ENCODE measurements around the gene UNC45B. TPM values are rescaled to one million over a fixed set of nuclear protein-coding genes. Genes with fewer than 3 reads are reported as not detected.

The UNC45B gene
- polyA plus RNA-seq, 1 donor from 2014 or later, result not detected

DNA sequence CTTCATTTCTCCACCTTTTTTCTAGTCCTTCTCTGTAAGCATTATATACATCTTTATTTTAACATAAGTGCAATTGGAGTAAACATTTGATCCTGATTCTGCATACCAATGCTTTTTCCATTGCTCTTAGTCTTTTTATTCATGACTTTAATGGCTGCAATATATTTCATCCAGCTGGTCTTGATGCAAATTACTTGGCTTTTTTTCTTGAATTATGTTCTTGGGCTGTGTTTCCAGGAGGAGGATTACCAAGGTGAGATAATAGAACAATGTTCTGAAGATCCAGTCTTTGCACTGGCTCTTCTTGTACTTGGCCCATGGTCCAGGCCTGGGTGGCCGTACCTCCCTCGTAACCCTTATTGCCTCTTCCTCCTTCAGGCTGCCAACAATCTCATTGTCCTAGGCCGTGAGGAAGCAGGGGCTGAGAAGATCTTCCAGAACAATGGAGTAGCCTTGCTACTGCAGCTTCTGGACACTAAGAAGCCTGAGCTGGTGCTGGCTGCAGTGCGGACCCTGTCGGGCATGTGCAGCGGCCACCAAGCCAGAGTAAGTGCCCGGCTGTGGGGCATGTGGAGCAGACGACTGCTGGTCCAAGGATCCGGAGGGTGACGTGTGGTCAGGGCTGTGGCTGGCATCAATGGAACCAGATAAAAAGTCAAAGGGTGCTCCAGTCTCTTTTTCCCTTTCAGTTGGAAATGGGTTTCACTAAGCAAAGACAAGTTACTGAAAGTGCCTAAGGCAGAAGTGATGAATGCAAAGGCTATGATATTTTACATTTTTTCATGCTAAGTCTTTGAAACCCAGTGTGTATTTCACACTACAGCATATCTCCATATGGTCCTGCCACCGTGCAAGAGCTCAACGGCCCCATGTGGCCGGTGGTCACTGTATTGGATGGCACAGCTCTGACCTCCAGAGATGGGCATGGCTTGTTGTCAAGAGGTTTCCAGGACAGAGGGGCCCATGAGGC is 6.9 kb downstream of the UNC45B start:
- no peaks in the 10 kb centered on the region for H4K20me1 ChIP-seq (ENCODE audit: insufficient read depth)
- no peaks in the 10 kb centered on the region for H3K9me2 ChIP-seq (ENCODE audit: insufficient read depth, low read length)
- no peak overlapping the region for H2AFZ ChIP-seq (ENCODE audit: low read depth, low read length)
- H3K79me2 ChIP-seq (replicated peaks; ENCODE audit: insufficient read depth, low read length), result no peaks in the 10 kb centered on the region
- TF ChIP-seq, protein P1, sequence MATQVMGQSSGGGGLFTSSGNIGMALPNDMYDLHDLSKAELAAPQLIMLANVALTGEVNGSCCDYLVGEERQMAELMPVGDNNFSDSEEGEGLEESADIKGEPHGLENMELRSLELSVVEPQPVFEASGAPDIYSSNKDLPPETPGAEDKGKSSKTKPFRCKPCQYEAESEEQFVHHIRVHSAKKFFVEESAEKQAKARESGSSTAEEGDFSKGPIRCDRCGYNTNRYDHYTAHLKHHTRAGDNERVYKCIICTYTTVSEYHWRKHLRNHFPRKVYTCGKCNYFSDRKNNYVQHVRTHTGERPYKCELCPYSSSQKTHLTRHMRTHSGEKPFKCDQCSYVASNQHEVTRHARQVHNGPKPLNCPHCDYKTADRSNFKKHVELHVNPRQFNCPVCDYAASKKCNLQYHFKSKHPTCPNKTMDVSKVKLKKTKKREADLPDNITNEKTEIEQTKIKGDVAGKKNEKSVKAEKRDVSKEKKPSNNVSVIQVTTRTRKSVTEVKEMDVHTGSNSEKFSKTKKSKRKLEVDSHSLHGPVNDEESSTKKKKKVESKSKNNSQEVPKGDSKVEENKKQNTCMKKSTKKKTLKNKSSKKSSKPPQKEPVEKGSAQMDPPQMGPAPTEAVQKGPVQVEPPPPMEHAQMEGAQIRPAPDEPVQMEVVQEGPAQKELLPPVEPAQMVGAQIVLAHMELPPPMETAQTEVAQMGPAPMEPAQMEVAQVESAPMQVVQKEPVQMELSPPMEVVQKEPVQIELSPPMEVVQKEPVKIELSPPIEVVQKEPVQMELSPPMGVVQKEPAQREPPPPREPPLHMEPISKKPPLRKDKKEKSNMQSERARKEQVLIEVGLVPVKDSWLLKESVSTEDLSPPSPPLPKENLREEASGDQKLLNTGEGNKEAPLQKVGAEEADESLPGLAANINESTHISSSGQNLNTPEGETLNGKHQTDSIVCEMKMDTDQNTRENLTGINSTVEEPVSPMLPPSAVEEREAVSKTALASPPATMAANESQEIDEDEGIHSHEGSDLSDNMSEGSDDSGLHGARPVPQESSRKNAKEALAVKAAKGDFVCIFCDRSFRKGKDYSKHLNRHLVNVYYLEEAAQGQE (IDR thresholded peaks at IDR 0.05; ENCODE audit: borderline replicate concordance), result no peak
- TF ChIP-seq MXI1 (conservative IDR thresholded peaks at IDR 0.05; ENCODE audit: poor library complexity, severe bottlenecking) (no peak), RAD21 (conservative IDR thresholded peaks at IDR 0.05) (no peak), EZH2 (IDR thresholded peaks at IDR 0.05; ENCODE audit: borderline replicate concordance, insufficient read depth, low read length, poor library complexity, severe bottlenecking) (no peak), POLR2AphosphoS5 (IDR thresholded peaks at IDR 0.05) (no peak), EP300 (conservative IDR thresholded peaks at IDR 0.05; ENCODE audit: poor library complexity, severe bottlenecking) (no peak), TAF1 (IDR thresholded peaks at IDR 0.05; ENCODE audit: low read depth) (no peak), SMC3 (conservative IDR thresholded peaks at IDR 0.05; ENCODE audit: poor library complexity) (no peak)
- TF ChIP-seq, protein P2, sequence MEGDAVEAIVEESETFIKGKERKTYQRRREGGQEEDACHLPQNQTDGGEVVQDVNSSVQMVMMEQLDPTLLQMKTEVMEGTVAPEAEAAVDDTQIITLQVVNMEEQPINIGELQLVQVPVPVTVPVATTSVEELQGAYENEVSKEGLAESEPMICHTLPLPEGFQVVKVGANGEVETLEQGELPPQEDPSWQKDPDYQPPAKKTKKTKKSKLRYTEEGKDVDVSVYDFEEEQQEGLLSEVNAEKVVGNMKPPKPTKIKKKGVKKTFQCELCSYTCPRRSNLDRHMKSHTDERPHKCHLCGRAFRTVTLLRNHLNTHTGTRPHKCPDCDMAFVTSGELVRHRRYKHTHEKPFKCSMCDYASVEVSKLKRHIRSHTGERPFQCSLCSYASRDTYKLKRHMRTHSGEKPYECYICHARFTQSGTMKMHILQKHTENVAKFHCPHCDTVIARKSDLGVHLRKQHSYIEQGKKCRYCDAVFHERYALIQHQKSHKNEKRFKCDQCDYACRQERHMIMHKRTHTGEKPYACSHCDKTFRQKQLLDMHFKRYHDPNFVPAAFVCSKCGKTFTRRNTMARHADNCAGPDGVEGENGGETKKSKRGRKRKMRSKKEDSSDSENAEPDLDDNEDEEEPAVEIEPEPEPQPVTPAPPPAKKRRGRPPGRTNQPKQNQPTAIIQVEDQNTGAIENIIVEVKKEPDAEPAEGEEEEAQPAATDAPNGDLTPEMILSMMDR (IDR thresholded peaks at IDR 0.05; ENCODE audit: poor library complexity, severe bottlenecking), result no peak
- no peak overlapping the region for H3K4me2 ChIP-seq (ENCODE audit: low read length)
- no peak overlapping the region for H3K27ac ChIP-seq (ENCODE audit: low read length)
- H3K9me3 ChIP-seq (ENCODE audit: low read length), result no peaks in the 10 kb centered on the region
- no peaks in the 10 kb centered on the region for H3K27me3 ChIP-seq (ENCODE audit: insufficient read depth, low read depth, low read length)
- H3K9ac ChIP-seq (ENCODE audit: low read length), result no peak overlapping the region
- H3K36me3 ChIP-seq (ENCODE audit: insufficient read depth, low read length), result no peaks in the 10 kb centered on the region
- H3F3A ChIP-seq (ENCODE audit: insufficient read depth, low read length, poor library complexity, severe bottlenecking), result no peaks in the 10 kb centered on the region
- no peak overlapping the region for H3K4me3 ChIP-seq (ENCODE audit: low read length)

DNA sequence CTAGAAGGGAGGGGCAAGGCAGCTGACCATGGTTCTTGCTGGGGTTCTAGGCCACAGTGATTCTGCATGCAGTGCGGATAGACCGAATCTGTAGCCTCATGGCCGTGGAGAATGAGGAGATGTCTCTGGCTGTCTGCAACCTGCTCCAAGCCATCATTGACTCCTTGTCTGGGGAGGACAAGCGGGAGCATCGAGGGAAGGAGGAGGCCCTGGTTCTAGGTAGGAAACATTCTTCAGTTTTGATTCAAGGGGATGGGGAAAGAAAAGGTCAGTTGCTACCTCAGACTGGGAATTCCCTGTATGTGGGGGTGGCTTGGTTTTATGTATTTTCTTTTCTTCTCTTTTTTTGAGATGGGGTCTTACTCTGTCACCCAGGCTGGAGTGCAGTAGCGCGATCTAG is 7.6 kb downstream of the UNC45B start:
- no peaks in the 10 kb centered on the region for H3K9me2 ChIP-seq (ENCODE audit: insufficient read depth, low read length)
- H3F3A ChIP-seq (ENCODE audit: insufficient read depth, low read length, poor library complexity, severe bottlenecking), result no peaks in the 10 kb centered on the region
- no peaks in the 10 kb centered on the region for H3K36me3 ChIP-seq (ENCODE audit: insufficient read depth, low read length)
- H2AFZ ChIP-seq (ENCODE audit: low read depth, low read length), result no peak overlapping the region
- no peak overlapping the region for H3K9ac ChIP-seq (ENCODE audit: low read length)
- TF ChIP-seq EZH2 (IDR thresholded peaks at IDR 0.05; ENCODE audit: borderline replicate concordance, insufficient read depth, low read length, poor library complexity, severe bottlenecking) (no peak), RAD21 (conservative IDR thresholded peaks at IDR 0.05) (no peak), SMC3 (conservative IDR thresholded peaks at IDR 0.05; ENCODE audit: poor library complexity) (no peak), MXI1 (conservative IDR thresholded peaks at IDR 0.05; ENCODE audit: poor library complexity, severe bottlenecking) (no peak), EP300 (conservative IDR thresholded peaks at IDR 0.05; ENCODE audit: poor library complexity, severe bottlenecking) (no peak), POLR2AphosphoS5 (IDR thresholded peaks at IDR 0.05) (no peak), TAF1 (IDR thresholded peaks at IDR 0.05; ENCODE audit: low read depth) (no peak)
- TF ChIP-seq, protein P1 (IDR thresholded peaks at IDR 0.05; ENCODE audit: borderline replicate concordance), result no peak
- TF ChIP-seq, protein P2 (IDR thresholded peaks at IDR 0.05; ENCODE audit: poor library complexity, severe bottlenecking), result no peak
- no peak overlapping the region for H3K4me3 ChIP-seq (ENCODE audit: low read length)
- no peaks in the 10 kb centered on the region for H3K27me3 ChIP-seq (ENCODE audit: insufficient read depth, low read depth, low read length)
- no peak overlapping the region for H3K27ac ChIP-seq (ENCODE audit: low read length)
- H4K20me1 ChIP-seq (ENCODE audit: insufficient read depth), result no peaks in the 10 kb centered on the region
- no peak overlapping the region for H3K4me2 ChIP-seq (ENCODE audit: low read length)
- no peaks in the 10 kb centered on the region for H3K79me2 ChIP-seq (replicated peaks; ENCODE audit: insufficient read depth, low read length)
- no peaks in the 10 kb centered on the region for H3K9me3 ChIP-seq (ENCODE audit: low read length)
